ENCODE measurements around the gene SLC12A2.

- no peak for TF ChIP-seq YY1 (IDR thresholded peaks at IDR 0.05; ENCODE audit: extremely low read depth, insufficient replicate concordance, low read depth, low read length)
- TF ChIP-seq, protein P1, sequence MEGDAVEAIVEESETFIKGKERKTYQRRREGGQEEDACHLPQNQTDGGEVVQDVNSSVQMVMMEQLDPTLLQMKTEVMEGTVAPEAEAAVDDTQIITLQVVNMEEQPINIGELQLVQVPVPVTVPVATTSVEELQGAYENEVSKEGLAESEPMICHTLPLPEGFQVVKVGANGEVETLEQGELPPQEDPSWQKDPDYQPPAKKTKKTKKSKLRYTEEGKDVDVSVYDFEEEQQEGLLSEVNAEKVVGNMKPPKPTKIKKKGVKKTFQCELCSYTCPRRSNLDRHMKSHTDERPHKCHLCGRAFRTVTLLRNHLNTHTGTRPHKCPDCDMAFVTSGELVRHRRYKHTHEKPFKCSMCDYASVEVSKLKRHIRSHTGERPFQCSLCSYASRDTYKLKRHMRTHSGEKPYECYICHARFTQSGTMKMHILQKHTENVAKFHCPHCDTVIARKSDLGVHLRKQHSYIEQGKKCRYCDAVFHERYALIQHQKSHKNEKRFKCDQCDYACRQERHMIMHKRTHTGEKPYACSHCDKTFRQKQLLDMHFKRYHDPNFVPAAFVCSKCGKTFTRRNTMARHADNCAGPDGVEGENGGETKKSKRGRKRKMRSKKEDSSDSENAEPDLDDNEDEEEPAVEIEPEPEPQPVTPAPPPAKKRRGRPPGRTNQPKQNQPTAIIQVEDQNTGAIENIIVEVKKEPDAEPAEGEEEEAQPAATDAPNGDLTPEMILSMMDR (IDR thresholded peaks at IDR 0.05 in 2 of 3, conservative IDR thresholded peaks at IDR 0.05 in 1 of 3; ENCODE audit: borderline replicate concordance in 1 of 3, insufficient read depth in 1 of 3, low read depth in 2 of 3, low read length in 2 of 3), result 0 out of 6 replicates have a peak, but pooled peaks of 1 of the 3 experiments have one; percentile 7
- no peak for TF ChIP-seq ZNF274 (IDR thresholded peaks at IDR 0.05; ENCODE audit: low read depth, low read length)
- no peak for TF ChIP-seq POLR2A (IDR thresholded peaks at IDR 0.05; ENCODE audit: borderline replicate concordance, extremely low read depth, insufficient read depth, insufficient read length)
- TF ChIP-seq SIN3A (IDR thresholded peaks at IDR 0.05; ENCODE audit: low read depth), result no peak
Observed at GRCh38 chr5:128092144-128092543, 8.6 kb downstream of the SLC12A2 start.

All from HCT116 (cell line).